GM12892 (cell line): ENCODE results near the gene CCDC106.

Experiments used
- DNase-seq: peaks from one replicate; pipeline ENCODE4 v3.0.0; 2011; ENCODE audit not compliant: insufficient read length
- FAIRE-seq: peaks from 2 replicates; lab custom pipeline; 2011; peaks lifted over from hg19 to GRCh38; lab: Jason Lieb, UNC
- POLR2A ChIP-seq: IDR thresholded peaks from 2 replicates; pipeline ENCODE4 v1.6.1; 2011; ENCODE audit warnings: low read depth, low read length, control low read depth
- POLR2AphosphoS5 ChIP-seq: IDR thresholded peaks from 2 replicates; pipeline ENCODE4 v1.6.1; 2011; ENCODE audit warnings: low read depth, low read length, control low read depth
- TAF1 ChIP-seq: IDR thresholded peaks from 2 replicates; pipeline ENCODE4 v1.6.1; 2011; ENCODE audit warnings: low read depth, mild to moderate bottlenecking, control low read depth, low read length, borderline replicate concordance

CCDC106 gene

GRCh38 chr19:55625004-55625326 lies 23.0 kb upstream of the CCDC106 start:
- DNase-seq = no peak
- TF ChIP-seq TAF1 (no peak), POLR2A (no peak), POLR2AphosphoS5 (no peak)
- FAIRE-seq = no peak

DNA sequence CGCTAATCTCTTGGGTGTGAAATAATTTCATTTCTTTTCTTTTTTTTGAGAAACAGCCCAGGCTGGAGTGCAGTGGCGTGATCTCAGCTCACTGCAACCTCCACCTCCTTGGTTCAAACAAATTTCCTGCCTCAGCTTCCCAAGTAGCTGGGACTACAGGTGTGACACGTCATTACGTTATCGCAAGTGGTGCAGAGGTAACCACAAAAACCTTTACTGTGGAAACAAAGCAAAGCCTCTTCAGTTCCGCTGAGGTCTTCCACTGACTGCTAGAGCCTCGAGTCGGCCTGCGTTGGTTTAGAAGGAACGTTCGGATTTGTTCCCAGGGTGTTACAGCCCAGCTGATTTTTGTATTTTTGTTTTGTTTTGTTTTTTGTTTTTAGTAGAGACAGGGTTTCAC lies 21.7 kb upstream of the CCDC106 start:
- TF ChIP-seq POLR2AphosphoS5 (no peak), TAF1 (no peak), POLR2A (no peak)
- DNase-seq (no peak), FAIRE-seq (no peak)

GRCh38 chr19:55632463-55632834 lies 15.6 kb upstream of the CCDC106 start:
- DNase-seq = no peak
- TF ChIP-seq TAF1 (no peak), POLR2AphosphoS5 (no peak), POLR2A (no peak)
- FAIRE-seq = peak; percentile 27

- TF ChIP-seq POLR2A (no peak), TAF1 (no peak), POLR2AphosphoS5 (no peak)
- DNase-seq (no peak), FAIRE-seq (no peak)
These were observed 14.2 kb upstream of the CCDC106 start for GRCh38 chr19:55633861-55634260.

GRCh38 chr19:55635334-55635717 lies 12.7 kb upstream of the CCDC106 start:
- FAIRE-seq = no peak
- no peak for TF ChIP-seq TAF1
- TF ChIP-seq POLR2AphosphoS5 = no peak; the same call in 1 of the 2 replicates
- TF ChIP-seq POLR2A = no peak
- no peak for DNase-seq

DNA sequence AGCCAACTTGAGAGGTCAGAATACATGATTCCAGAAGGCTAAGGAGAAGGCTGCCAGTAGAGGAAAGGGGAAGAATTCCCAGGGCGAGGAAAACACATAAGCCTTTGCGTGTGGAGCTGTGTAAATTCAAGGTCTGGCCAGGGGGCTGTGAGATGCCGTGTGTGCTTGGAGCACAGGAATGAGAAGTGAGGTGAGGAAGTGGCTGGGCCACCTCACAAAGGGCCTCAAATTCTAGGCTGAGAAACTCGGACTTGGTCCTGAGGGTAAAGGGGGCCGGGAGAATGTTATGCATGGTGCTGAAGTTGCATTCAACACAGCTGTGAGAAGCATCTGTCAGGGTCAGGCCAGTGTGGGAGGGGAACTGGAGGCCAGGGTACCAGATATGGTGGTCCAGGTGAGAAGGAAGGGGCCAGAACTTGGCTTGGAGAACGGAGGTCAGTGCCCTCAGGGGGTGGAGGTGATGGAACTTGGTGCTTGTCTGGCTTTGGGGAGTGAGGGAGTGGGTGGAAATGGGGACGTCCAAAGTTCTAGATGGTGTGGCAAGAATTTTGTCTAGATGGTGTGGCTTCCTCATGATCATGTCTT lies 12.1 kb upstream of the CCDC106 start:
- FAIRE-seq (no peak), DNase-seq (no peak)
- TF ChIP-seq POLR2A (no peak), POLR2AphosphoS5 (no peak; the same call in 1 of the 2 replicates), TAF1 (no peak)

- TF ChIP-seq TAF1 (no peak), POLR2A (no peak), POLR2AphosphoS5 (no peak)
- no peak for DNase-seq
- FAIRE-seq = no peak
These were observed 11.3 kb upstream of the CCDC106 start for GRCh38 chr19:55636723-55637122.

- DNase-seq (no peak), FAIRE-seq (no peak)
- TF ChIP-seq POLR2A = no peak; the same call in 1 of the 2 replicates
- no peak for TF ChIP-seq POLR2AphosphoS5
- TF ChIP-seq TAF1 = no peak
These were observed 10.5 kb upstream of the CCDC106 start for GRCh38 chr19:55637534-55637933.

DNA sequence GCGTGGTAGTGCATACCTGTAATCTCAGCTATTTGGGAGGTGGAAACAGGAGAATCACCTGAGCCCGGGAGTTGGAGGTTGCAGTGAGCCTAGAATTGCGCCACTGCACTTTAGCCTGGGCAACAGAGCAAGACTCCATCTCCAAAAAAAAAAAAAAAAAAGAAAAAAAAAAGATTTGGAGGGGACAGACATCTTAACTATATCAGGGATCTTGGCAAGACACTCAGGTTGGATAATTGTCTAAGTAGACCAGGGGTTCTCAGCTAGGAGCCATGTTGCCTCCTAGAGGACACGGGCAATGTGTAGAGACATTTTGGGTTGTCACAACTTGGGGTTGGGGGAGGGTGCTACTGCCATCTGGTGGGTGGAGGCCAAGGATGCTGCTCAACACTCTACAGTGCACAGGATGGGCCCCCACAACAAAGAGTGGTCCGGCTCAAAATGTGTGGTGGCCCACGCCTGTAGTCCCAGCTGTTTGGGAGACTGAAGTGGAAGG lies 9.1 kb upstream of the CCDC106 start:
- peak; percentile 48 for FAIRE-seq
- TF ChIP-seq TAF1 (no peak; the same call in 1 of the 2 replicates), POLR2AphosphoS5 (peak; percentile 38; the same call in 1 of the 2 replicates)

DNA sequence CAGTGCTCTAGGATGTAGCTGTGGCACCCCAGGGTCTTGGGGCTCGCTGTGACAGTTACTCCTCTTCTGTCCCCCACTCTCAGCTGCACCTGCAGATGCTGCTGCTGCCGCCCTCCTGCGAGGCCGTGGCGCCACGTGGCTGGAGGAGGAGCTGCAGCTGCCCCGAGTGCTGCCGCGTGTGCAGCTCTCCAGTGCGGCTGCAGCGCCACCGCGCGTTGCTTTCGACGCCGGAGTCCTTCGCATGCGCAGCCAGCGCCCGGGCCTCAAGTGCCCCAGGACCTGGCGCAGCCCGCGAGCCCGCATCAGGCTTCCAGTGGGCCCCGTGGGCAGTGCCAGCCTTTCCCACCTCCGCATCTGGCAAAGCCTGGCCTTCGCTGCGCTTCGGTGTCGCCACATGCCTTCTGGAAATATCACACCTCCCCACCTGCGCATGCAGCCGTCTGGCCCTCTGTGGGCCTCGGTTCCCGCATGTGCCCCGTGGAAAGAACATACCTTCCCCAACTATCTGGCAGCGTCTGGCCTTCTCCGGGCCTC lies 7.9 kb upstream of the CCDC106 start:
- DNase-seq (no peak), FAIRE-seq (no peak)
- TF ChIP-seq POLR2A = peak; percentile 55; the same call in 1 of the 2 replicates
- TF ChIP-seq POLR2AphosphoS5 = no peak

More for the DNA sequence above, 9.1 kb upstream of the CCDC106 start:
- DNase-seq = no peak

DNA sequence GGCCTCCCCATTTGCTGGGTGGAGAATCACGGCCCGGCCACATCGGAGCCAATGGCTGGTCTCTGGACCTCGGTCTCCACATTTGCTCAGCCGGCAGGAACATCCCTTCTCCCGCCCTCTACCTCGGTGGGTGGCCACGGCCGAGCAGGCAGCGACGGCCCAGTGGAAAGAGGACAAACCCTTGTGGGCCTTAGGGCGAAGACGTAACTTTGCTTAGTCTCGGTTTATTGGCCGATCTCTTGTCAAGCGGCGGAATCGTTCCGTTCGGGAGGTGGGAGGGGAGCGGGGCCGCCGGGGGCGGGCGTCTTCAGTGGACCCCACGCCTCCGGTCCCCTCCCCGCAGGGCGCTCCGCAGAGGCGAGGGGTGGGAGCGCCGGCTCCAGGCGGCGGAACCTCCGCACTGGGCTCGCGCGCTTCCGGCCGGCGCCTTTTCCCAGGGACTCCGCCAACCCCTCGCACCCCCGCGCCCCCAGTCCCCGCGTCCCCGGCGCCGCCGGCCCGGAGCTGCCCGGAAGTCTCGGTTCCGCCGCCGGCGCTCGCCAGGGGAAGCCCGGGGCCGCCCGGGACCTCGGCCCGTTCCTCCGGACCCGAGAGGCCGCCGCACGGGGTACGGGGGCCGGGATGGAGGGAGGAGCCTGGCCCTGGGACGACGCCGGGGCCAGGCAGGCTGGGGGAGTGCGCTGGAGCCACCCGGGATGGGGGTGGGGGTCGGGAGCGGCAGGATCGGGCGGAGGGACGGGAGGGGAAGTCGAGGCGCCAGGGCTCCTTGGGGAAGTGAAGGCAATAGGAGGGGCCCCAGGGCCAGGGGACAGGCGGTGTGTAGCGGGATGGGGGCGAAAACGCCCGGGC lies 7.2 kb upstream of the CCDC106 start, which contains the start of gene ZNF580:
Gene ZNF580, plus strand, starts transcription at position 426 of the 849 bp plus-strand sequence. CDS start 1,507 bp downstream, outside the sequence.
- DNase-seq (peak; percentile 71), FAIRE-seq (peak; percentile 27)
- TF ChIP-seq POLR2AphosphoS5 = no peak
- no peak for TF ChIP-seq TAF1
- no peak for TF ChIP-seq POLR2A

DNA sequence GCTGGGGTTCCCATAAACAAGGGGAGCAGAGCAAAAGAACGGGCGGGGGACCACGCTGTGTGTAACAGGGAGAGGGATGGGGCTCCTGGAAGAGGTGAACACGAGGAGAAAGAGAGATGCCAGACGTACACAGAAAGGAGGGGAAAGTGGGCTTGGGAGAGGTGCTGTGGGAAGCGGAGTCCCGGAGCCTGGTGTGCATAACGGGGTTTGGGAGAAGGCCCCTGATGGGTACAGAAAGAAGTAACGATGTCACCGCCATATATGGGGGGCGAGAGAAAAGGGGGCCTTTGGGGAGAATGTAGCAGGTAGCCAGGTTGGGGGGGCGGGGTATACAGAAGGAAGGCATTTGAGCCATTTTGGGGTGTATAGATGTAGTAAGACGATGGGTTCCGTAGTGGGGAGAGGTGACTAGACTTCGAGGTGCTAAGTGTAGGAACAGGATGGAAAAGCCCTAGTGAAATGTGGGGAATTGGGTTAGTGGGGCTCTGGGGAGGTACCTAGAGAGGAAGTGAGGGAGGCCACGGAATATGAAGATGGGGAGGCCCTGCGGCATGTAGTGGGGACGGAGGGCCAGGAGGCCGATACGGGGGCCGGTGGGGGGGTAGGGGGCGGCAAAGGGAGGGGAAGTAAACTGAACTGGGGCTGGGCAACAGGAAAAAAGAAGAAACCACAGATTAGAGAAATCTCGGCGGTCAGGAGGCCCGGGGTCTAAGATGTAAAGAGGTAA lies 6.4 kb upstream of the CCDC106 start:
- FAIRE-seq = peak; percentile 40
- TF ChIP-seq POLR2AphosphoS5 (no peak), POLR2A (no peak), TAF1 (no peak)
- no peak for DNase-seq
